ENCODE measurements around the gene SFXN3.

GRCh38 chr10:101044117-101044516, 13.1 kb downstream of the SFXN3 start:
- TF ChIP-seq, protein P1, sequence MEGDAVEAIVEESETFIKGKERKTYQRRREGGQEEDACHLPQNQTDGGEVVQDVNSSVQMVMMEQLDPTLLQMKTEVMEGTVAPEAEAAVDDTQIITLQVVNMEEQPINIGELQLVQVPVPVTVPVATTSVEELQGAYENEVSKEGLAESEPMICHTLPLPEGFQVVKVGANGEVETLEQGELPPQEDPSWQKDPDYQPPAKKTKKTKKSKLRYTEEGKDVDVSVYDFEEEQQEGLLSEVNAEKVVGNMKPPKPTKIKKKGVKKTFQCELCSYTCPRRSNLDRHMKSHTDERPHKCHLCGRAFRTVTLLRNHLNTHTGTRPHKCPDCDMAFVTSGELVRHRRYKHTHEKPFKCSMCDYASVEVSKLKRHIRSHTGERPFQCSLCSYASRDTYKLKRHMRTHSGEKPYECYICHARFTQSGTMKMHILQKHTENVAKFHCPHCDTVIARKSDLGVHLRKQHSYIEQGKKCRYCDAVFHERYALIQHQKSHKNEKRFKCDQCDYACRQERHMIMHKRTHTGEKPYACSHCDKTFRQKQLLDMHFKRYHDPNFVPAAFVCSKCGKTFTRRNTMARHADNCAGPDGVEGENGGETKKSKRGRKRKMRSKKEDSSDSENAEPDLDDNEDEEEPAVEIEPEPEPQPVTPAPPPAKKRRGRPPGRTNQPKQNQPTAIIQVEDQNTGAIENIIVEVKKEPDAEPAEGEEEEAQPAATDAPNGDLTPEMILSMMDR (conservative IDR thresholded peaks at IDR 0.05): no peak
- no peak for TF ChIP-seq EZH2 (IDR thresholded peaks at IDR 0.05; ENCODE audit: low read depth)

Data from PC-9 (cell line).